ENCODE measurements around the gene LSG1. TPM values are rescaled to one million over a fixed set of nuclear protein-coding genes. Genes with fewer than 3 reads are reported as not detected.

LSG1 gene
- total RNA-seq, 3 donors from 2014 or later (not counting 1 experiment from before 2014, with no cell fraction given): 56.4 to 67.6 (median 64.9) TPM

DNA sequence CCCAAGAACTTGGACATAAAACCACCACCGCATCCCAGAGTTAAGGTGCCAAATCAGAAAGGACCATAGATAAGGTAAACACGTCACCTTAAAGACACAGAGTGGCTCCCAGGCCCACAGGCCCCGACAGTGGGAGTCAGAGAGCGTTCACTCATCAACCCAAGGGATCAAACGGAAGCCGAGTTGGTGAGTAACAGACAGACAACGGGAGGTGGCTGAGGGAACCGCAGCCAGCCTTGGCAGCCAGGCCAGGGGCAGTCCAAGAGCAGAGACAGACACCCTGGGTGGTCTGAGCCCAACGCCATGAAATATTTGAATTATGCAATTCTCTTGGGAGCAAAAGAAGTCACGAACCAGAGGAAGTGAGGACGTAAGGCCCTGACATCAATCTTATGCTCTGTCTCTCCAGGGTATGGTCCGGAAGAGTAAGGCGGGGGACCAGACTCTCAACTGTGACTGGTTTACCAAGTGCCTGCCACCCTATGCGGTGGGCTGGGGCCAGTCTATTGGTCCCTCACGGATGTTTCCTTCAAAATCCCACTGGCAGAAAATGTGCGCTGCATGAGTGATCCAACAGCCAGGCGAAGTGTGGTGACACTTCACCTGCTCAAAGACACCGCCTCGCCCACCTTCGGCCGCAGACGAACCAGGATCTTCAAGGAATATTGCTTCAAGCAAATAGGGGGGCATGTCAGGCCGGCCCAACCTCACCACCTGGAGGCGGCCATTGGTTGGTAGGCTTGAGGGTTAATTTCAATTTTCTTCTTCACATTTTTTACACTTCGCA, 73.0 kb downstream of the LSG1 start:
- no peak for DNase-seq
- H3K9me3 ChIP-seq (ENCODE audit: control insufficient read depth, insufficient read depth, low read length): no peaks in the 10 kb centered on the region
- no peaks in the 10 kb centered on the region for H3K36me3 Mint-ChIP-seq
- no peak overlapping the region for H3K27ac ChIP-seq (ENCODE audit: low read length)
- no peak overlapping the region for H3K4me3 ChIP-seq (ENCODE audit: low read length)
- no peaks in the 10 kb centered on the region for H3K27me3 Mint-ChIP-seq (ENCODE audit: low read depth in 2 of 2)
- intact Hi-C loops (cut with micrococcal nuclease): no loop called here
- no peaks in the 10 kb centered on the region for H3K36me3 ChIP-seq (ENCODE audit: control insufficient read depth, insufficient read depth, low read length)
- H3K27ac Mint-ChIP-seq: no peak overlapping the region
- H3K4me1 ChIP-seq (ENCODE audit: control insufficient read depth, insufficient read depth, low read length): no peaks in the 10 kb centered on the region
- no peaks in the 10 kb centered on the region for H3K9me3 Mint-ChIP-seq
- peaks cover 0 to 6% of the 10 kb centered on the region in 2 donors for H3K4me1 Mint-ChIP-seq
- TF ChIP-seq CTCF (IDR thresholded peaks at IDR 0.05): no peak
- WGBS (ENCODE audit: insufficient coverage): 93% methylated on average over 23 of the region's 25 CpGs
- ATAC-seq: no peak
- no peaks in the 10 kb centered on the region for H3K27me3 ChIP-seq (ENCODE audit: control insufficient read depth, insufficient read depth, low read length)
- no peak overlapping the region for H3K4me3 Mint-ChIP-seq

DNA sequence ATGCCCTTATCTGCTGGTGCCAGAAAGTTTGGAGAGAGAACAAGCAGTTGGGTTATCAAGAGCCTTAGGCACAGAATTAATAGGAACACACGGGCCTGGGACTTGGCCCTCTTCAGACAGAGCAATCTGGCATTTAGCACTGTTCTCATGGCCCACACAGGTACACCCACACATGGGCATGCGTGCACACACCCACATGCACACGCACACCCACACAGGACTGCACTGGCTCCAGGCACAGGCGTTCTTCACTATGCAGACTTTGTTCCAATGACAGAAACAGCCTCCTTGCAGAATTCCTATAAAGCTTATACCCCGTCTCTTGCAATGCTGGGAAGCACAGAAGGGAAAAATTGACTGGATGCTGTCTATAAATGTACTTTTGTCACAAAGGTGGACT, 75.1 kb downstream of the LSG1 start:
- TF ChIP-seq CTCF (IDR thresholded peaks at IDR 0.05): no peak

GRCh38 chr3:194592798-194593752, 78.9 kb downstream of the LSG1 start:
- Histone ChIP-seq H3K4me1 (ENCODE audit: control insufficient read depth, insufficient read depth, low read length) (no peaks in the 10 kb centered on the region), H3K4me3 (ENCODE audit: low read length) (no peak overlapping the region), H3K9me3 (ENCODE audit: control insufficient read depth, insufficient read depth, low read length) (no peaks in the 10 kb centered on the region), H3K36me3 (ENCODE audit: control insufficient read depth, insufficient read depth, low read length) (no peaks in the 10 kb centered on the region), H3K27ac (ENCODE audit: low read length) (no peak overlapping the region), H3K27me3 (ENCODE audit: control insufficient read depth, insufficient read depth, low read length) (no peaks in the 10 kb centered on the region)
- Mint-ChIP-seq H3K27me3 (ENCODE audit: low read depth in 2 of 2) (no peaks in the 10 kb centered on the region), H3K4me3 (no peak overlapping the region), H3K9me3 (no peaks in the 10 kb centered on the region), H3K36me3 (no peaks in the 10 kb centered on the region), H3K27ac (no peak overlapping the region), H3K4me1 (peaks cover 0 to 6% of the 10 kb centered on the region in 2 donors)
- intact Hi-C loops (cut with micrococcal nuclease): no loop called here
- no peak for DNase-seq
- ATAC-seq: no peak
- 79% methylated on average over 9 of the region's 10 CpGs for WGBS (ENCODE audit: insufficient coverage)
- TF ChIP-seq CTCF (IDR thresholded peaks at IDR 0.05): no peak

More for the DNA sequence above, 75.1 kb downstream of the LSG1 start:
- H3K27ac ChIP-seq (ENCODE audit: low read length): no peak overlapping the region
- H3K4me3 ChIP-seq (ENCODE audit: low read length): no peak overlapping the region
- Mint-ChIP-seq H3K27ac (no peak overlapping the region), H3K9me3 (no peaks in the 10 kb centered on the region), H3K36me3 (no peaks in the 10 kb centered on the region), H3K27me3 (ENCODE audit: low read depth in 2 of 2) (no peaks in the 10 kb centered on the region), H3K4me3 (no peak overlapping the region), H3K4me1 (peaks cover 0 to 6% of the 10 kb centered on the region in 2 donors)
- DNase-seq: no peak
- H3K4me1 ChIP-seq (ENCODE audit: control insufficient read depth, insufficient read depth, low read length): no peaks in the 10 kb centered on the region
- H3K27me3 ChIP-seq (ENCODE audit: control insufficient read depth, insufficient read depth, low read length): no peaks in the 10 kb centered on the region
- ATAC-seq: no peak
- intact Hi-C loops (cut with micrococcal nuclease): no loop called here
- no peaks in the 10 kb centered on the region for H3K36me3 ChIP-seq (ENCODE audit: control insufficient read depth, insufficient read depth, low read length)
- no peaks in the 10 kb centered on the region for H3K9me3 ChIP-seq (ENCODE audit: control insufficient read depth, insufficient read depth, low read length)
- 93% methylated on average over 5 of the region's 5 CpGs for WGBS (ENCODE audit: insufficient coverage)

Other genes with a start within 250 kb of the LSG1 start
- 10 to 100 TPM; 62.9 to 79.2 (median 64.2) TPM for gene ATP13A3, start 185.2 kb downstream of the LSG1 start, total RNA-seq
- 1 to 10 TPM; 2.1 to 3.0 (median 2.8) TPM for gene TMEM44, start 38.8 kb downstream of the LSG1 start, total RNA-seq
- 10 to 100 TPM; 13.2 to 35.2 (median 21.6) TPM for gene FAM43A, start 13.7 kb upstream of the LSG1 start, total RNA-seq

All from natural killer cell (primary cell).